ENCODE measurements around the gene VWA1. TPM values are rescaled to one million over a fixed set of nuclear protein-coding genes. Genes with fewer than 3 reads are reported as not detected.
"Not testable (repeated sequence)": the region's sequence is repeated elsewhere in the genome, so short reads cannot be mapped to it uniquely, and the experiment has no call there.

Gene VWA1
- polyA plus RNA-seq, 3 donors, result 31.6 to 74.6 (median 62.4) TPM

DNA sequence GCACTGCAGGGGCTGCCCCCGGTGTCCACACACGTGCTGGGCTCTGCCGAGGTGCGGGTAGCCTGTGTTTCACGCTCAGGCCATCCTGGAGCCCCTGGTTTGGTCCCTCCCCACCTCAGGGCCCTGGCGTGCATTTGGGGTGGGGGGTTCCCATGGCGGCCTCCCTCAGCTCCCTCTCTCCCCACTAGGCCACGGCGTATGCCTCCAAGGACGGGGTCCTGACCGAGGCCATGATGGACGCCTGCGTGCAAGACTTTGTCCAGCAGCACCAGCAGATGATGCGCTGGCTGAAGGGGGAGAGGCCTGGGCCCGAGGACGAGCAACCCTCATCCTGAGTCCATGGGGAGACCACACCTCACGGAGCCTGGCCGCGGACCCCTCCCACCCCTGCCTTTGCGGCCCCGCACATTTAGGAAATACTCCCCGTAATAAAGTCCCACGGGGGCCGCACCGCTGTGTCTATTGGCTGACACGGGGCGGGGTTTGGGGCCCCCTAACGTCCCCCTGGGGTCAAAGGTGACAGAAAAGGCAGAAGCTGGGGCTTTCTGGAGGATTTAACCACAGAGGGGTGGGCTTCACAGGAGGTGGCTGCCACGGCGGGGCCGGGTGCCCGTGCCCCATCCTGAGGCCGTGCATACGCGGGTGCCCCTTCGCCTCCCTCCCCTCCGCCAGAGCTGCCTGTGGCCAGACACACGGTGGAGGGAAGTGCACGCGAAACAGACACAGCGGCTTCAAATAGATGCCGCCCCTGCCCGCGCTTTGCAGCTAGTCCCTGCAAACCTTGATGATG is 32.9 kb downstream of the VWA1 start:
- DNase-seq (ENCODE audit: extremely low read depth in 1 of 11, low read depth in 9 of 11, low spot score in 4 of 11), result not testable (repeated sequence)

DNA sequence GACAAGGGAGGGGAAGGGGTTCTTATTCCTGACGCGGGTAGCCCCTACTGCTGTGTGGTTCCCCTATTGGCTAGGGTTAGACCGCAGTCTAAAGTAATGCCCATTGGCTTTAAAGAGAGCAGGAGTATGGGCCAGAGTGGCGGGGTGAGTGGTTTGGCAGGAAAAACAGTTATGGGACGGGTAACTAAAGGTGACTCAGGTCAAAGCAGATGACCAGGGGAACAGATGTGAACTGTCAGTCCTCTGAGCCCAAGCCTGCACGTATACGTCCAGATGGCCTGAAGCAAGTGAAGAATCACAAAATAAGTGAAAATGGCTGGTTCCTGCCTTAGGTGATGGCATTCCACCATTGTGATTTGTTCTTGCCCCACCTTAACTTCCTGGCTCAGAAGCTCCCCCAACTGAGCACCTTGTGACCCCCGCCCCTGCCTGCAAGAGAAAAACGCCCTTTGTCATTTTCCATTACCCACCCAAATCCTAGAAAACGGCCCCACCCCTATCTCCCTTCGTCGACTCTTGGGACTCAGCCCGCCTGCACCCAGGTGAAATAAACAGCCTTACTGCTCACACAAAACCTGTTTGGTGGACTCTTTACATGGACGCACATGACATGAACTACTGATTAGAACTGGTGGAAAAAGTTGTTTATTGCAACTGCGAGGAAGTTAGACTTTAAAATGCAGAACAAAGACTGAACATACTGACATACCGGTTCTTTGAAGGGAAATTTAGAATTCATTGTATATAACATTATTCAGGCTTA is 35.3 kb downstream of the VWA1 start:
- peak in 5 of 11 donors; percentile 2 to 8 (median 5) for DNase-seq (ENCODE audit: extremely low read depth in 1 of 11, low read depth in 9 of 11, low spot score in 4 of 11)

DNA sequence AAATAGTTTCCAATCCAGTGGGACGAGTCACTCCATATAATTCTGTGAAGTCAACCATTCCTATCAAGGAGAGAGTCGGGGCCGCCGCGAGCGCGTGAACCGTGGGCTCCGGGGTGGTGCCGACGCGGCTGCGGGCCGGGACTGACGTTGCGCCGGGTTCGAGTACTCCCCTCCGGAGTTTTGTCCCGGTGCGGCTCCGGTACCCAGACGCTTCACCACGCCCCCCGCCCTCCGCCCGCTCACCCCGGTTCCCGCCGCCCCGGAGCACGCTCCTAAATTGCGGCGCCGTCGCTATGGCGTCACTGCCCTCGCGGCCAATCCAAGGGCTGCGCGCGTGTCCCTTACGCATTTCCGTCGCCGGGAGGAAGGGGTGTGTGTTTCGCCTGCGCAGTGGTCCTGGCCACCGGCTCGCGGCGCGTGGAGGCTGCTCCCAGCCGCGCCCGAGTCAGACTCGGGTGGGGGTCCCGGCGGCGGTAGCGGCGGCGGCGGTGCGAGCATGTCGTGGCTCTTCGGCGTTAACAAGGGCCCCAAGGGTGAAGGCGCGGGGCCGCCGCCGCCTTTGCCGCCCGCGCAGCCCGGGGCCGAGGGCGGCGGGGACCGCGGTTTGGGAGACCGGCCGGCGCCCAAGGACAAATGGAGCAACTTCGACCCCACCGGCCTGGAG is 36.0 kb downstream of the VWA1 start, which contains the start of gene ATAD3B:
TSS of gene ATAD3B (plus strand) at position 377 of the 664 bp plus-strand sequence. CDS start at position 497, 120 bp downstream.
- peak; percentile 80 to 93 (median 90) for DNase-seq (ENCODE audit: extremely low read depth in 1 of 11, low read depth in 9 of 11, low spot score in 4 of 11)

DNA sequence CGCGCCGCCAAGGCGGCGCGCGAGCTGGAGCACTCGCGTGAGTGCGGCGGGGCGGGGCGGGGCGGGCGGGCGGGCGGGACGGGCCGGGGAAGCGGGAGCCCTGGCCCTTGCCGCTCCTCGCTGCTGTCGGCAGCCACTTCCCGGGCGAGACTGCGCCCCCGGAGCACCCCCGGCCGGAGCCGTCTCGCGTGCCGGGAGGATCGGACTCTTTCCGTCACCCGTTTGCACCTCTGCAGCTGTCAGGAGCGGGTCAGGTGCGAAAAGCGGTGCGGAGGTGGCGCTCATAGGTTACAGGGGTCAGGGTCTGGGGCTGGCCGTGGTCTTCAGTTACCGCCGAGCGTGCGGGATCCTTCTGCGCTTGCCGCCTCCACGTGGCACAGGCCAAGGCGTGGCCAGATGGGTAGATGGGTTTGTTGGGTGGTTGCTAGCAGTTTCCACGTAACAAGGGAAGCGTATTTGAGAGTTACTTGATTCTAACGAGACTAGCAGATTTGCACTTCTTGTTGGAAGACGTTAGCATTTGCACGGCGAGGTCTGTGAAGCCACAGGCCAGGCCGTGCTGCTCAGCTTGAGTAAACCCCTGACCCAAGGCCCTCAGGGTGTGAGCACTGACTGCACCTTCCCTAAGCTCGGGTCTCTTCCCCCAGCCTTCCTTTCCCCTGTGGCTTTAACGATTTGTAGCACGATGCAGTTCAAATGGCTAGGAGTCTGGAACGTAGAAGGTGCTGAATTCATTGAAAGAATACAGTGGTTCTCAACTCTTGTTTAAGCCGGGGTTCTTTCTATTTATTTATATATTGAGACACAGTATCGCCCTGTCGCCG is 36.8 kb downstream of the VWA1 start:
- not testable (repeated sequence) for DNase-seq (ENCODE audit: extremely low read depth in 1 of 11, low read depth in 9 of 11, low spot score in 4 of 11)

DNA sequence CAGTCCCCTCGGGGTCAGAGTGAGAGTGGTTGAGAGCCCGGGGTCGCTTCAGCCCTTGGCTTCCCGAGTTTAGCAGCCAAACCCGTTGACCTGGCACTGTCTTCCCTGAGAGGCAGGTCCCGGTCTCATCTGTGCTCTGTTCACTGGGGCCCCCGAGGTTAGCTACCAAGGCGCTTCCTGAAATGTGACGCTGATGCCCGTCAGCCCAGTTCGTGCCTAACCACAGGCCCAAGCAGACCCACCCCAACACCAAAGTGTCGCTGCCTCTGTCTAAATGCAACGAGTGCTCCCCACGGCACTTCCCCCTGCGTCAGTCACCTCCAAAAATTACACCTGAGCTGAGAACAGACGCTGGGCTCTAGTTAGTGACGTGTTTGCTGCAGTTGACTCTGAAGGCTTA is 40.5 kb downstream of the VWA1 start:
- DNase-seq (ENCODE audit: extremely low read depth in 1 of 11, low read depth in 9 of 11, low spot score in 4 of 11), result not testable (repeated sequence)

DNA sequence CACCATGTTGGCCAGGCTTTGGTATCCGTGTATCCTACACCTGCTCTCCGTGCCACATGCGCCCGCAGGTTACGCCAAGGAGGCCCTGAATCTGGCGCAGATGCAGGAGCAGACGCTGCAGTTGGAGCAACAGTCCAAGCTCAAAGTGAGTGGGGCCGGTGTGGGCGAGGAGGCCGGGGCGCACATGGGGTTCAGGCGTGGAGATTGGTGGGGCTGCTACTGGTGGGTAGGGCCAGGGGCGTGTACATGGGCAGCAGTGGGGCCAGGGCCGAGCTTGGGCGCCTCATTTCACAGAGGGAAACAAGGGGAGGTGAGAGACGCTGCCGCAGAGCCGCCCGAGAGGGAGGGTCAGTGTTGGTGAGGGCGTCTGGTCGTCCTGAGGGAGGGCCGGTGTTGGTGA is 41.7 kb downstream of the VWA1 start:
- DNase-seq (ENCODE audit: extremely low read depth in 1 of 11, low read depth in 9 of 11, low spot score in 4 of 11), result no peak

DNA sequence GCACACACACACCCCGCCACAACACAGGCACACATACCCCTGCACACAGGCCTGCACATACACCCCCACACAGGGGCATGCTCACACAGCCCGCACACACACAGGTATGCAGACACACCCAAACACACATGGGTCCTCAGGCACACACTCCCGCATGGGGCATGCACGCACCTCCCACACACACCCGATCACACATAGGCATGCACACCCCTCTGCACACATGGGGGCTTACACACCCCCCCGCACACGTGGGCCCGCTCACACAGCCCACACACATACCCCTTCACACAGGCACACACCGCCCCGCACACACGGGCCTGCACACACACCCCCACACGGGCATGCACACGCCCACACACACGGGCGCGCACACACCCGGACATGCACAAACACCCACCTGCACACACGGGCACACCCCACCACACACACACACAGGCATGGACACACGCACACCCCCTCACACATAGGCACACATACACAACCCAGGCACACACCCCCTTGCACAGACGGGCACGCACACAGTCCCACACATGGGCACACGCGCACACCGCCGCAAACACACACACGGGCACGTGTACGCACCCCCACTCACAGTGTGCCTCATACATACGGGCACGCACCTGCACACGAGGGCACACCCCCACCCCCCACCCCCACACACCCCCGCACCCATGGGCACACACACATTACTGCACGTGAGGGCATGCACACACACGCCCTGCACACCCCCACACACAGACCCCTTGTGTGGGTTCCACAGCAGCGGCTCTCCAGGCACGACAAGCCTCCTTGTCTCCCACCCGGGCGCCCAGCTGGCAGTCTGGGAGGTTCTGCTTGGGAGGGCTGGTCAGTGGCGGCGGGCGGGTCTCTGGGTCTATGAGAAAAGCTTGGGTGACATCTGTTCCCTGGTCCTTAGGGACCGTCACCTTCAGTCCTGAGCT is 44.3 kb downstream of the VWA1 start:
- DNase-seq (ENCODE audit: extremely low read depth in 1 of 11, low read depth in 9 of 11, low spot score in 4 of 11), result no peak

DNA sequence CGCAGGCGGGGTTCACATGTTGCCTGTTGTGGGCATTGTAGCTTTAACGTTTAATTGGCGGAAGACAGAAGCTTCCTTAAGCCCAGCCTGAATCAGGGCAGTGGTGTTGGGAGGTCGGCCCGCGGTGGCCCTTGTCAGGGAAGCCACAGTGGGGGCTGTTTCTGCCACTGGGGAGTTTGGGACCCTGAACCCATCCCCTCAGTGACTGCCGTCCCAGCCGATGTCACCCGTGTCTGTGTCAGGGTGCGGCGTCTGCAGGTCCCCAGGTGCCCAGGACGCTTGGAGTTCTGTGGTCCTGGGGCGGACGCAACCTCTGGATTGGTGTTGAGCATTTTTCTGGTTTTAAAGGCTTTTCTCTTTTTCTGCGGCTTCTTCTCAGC is 45.0 kb downstream of the VWA1 start:
- not testable (repeated sequence) for DNase-seq (ENCODE audit: extremely low read depth in 1 of 11, low read depth in 9 of 11, low spot score in 4 of 11)

DNA sequence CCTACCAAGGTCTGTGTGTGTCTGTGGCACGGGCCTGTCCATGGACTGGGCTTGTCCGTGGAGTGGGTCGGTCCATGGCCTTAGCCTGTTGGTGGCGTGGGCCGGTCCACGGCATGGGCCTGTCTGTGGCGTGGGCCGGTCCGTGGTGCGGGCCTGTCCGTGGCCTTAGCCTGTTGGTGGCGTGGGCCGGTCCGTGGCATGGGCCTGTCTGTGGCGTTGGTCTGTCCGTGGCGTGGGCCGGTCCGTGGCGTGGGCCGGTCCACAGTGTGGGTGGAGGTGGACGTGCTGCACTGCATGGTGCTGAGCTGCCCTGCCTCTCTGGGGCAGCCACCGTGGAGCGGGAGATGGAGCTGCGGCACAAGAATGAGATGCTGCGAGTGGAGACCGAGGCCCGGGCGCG is 46.3 kb downstream of the VWA1 start:
- not testable (repeated sequence) for DNase-seq (ENCODE audit: extremely low read depth in 1 of 11, low read depth in 9 of 11, low spot score in 4 of 11)

DNA sequence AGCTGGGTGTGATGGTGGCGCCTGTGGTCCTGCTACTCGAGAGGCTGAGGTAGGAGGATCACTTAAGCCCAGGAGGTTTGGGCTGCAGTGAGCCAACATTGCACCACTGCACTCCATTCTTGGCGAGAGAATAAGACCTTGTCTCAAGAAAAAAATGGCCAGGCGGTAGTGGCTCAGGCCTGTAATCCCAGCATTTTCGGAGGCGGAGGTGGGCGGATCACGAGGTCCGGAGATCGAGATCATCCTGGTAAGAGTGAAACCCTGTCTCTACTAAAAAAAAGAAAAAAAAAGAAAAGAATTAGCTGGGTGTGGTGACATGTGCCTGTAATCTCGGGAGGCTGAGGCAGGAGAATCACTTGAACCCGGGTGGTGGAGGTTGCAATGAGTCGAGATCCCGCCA is 47.4 kb downstream of the VWA1 start:
- no peak for DNase-seq (ENCODE audit: extremely low read depth in 1 of 11, low read depth in 9 of 11, low spot score in 4 of 11)

DNA sequence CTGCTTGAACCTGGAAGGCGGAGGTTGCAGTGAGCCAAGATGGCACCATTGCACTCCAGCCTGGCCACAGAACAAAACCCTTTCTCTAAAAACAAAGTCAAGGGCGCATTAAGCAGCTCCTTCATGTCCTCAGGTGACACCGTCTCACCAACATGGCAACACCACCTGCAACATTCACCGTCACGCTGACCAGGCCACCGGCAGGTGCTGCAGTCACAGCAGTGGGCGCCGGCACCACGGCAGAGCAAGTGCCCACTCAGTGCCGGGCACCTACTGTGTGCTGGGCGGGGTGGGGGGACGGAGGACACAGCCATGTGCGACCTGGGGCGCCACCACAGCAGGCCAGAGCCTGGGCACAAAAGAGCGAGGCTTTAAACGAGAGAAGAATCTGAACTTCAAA is 48.2 kb downstream of the VWA1 start:
- DNase-seq (ENCODE audit: extremely low read depth in 1 of 11, low read depth in 9 of 11, low spot score in 4 of 11), result no peak

DNA sequence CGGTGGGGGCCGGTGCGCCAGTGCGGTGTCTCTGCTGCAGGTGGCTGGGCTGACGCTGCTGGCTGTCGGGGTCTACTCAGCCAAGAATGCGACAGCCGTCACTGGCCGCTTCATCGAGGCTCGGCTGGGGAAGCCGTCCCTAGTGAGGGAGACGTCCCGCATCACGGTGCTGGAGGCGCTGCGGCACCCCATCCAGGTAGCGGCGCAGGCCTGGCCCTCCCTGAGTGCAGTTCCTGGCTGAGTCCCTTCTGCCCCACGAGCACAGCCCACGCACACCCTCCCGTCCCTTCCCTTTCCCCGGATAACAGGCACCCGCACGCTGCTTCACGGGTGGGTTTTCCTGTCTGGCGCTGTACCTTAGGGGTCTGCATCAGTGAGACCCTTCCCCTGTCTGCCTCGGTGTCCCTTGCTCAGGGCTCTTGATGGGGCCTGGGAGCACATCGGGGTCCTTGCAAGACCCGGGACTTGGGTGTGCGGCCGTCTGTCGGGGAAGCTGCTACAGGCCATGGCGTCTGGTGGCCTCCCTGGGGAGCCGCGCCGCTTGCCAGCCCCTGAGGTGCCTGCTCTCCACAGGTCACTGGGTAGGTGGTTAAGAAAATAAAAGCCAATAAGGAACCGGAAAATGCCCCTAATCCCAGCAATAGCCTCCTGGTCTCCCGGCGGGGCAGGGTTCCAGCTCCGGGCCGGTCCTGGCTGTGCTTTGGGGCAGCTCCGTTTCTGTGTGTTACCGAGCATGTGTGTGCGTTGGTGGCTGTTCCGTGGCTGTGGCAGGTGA is 49.7 kb downstream of the VWA1 start:
- DNase-seq (ENCODE audit: extremely low read depth in 1 of 11, low read depth in 9 of 11, low spot score in 4 of 11), result not testable (repeated sequence)

DNA sequence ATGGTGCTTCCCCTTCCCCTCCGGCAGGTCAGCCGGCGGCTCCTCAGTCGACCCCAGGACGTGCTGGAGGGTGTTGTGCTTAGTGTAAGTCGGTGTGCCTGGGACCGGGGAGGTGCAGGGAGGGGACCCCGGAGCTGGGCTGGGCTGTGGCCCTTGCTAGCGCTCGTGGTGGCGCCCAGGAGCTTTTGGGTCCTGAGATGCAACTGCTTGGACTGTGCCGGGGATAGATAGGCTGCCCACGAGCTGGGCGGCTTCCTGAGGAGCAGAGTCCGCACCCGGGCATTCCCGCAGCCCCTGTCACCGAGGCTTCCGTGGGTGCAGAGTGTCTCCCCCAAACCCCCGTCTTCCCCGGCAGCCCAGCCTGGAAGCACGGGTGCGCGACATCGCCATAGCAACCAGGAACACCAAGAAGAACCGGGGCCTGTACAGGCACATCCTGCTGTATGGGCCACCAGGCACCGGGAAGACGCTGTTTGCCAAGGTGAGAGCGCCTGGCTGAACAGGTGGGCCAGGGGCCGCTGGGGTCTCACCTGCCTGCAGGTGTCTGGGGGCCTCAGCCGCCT is 50.3 kb downstream of the VWA1 start:
- DNase-seq (ENCODE audit: extremely low read depth in 1 of 11, low read depth in 9 of 11, low spot score in 4 of 11), result not testable (repeated sequence)

DNA sequence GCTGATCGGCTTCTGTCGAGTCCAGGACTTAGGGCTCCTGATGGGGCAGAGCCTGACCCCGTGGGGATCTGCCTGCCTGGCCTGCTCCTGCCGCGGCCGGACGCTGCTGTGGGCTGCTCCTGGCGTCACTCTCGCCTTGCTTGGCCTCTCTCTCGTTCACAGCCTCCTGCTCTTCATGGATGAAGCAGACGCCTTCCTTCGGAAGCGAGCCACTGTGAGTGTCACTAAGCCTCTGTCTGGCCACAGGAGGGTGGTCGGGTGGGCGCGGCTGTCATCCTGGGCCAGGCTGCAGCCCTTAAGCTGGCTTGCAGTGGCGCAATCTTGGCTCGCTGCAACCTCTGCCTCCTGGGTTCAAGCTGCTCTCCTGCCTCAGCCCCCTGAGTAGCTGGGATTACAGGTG is 52.2 kb downstream of the VWA1 start:
- DNase-seq (ENCODE audit: extremely low read depth in 1 of 11, low read depth in 9 of 11, low spot score in 4 of 11), result no peak

DNA sequence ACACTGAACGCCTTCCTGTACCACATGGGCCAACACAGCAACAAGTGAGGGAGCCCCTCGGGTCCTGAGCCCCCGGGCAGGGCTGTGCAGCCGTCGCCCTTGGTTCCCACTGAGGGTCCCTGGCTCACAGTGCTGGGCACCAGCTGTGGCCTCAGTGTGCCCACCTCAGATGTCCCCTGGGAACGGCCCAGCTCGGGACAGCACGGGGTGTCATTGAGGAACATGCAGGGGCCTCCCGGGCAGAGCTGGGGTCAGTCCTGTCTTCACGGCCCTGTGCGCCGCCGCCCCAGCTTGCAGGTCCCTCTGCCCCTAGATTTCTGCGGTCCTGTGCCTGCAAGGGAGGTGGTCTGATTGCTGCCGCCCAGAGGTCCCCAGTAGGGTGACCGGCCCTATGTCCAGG is 53.7 kb downstream of the VWA1 start:
- no peak for DNase-seq (ENCODE audit: extremely low read depth in 1 of 11, low read depth in 9 of 11, low spot score in 4 of 11)

DNA sequence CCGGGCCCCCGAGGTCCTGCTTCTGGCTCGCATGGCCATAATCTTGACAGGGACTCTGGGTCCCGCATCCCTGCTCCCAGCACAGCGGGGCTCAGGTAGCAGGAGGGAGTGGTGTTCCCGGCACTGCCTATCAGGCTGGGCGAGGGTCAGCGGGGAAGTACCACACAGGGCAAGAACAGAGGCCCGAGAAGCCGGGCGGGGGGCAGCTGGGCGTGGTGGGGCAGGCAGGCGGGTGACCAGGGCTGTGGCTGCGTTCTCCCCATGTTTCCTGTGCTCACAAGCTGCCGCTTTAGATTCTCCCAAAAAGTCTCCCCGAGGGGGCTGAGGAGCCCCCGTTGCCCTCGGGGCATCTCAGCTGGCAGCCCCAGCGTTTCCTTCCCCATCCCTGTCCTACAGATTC is 54.4 kb downstream of the VWA1 start:
- DNase-seq (ENCODE audit: extremely low read depth in 1 of 11, low read depth in 9 of 11, low spot score in 4 of 11), result no peak
